H1 (cell line): ENCODE results near the gene RICTOR. TPM values are rescaled to one million over a fixed set of nuclear protein-coding genes. Genes with fewer than 3 reads are reported as not detected.

ENCODE experiments used
- CTCF ChIA-PET: fragments of 300-600 bp; sonication (Branson Sonifier 250); formaldehyde crosslinking; loops from one replicate; lab custom pipeline; 2021; ENCODE audit not compliant: partially characterized antibody; lab: Charles Lee
- POLR2A ChIA-PET: fragments of 300-600 bp; sonication (Branson Sonifier 250); formaldehyde crosslinking; loops from one replicate; lab custom pipeline; 2021; ENCODE audit warnings: inconsistent platforms; ENCODE audit not compliant: partially characterized antibody; lab: Charles Lee
- DNase-seq, 2 experiments: peaks; one replicate each; pipeline versions ENCODE4 v3.0.0 to v3.0.0-alpha.2; 2010 to 2022; ENCODE audit warnings: low spot score in 2 of 2, low read depth in 1 of 2, mixed read lengths in 1 of 2
- FAIRE-seq: peaks from 2 replicates; lab custom pipeline; 2011; peaks lifted over from hg19 to GRCh38; lab: Jason Lieb, UNC
- H2AFZ ChIP-seq: 2 replicates; pipeline ENCODE4 v1.8.1; 2012; ENCODE audit warnings: low read length, inconsistent platforms
- H2AK5ac ChIP-seq: 2 replicates; pipeline ENCODE4 v1.6.1; 2013; ENCODE audit warnings: low read depth, low read length
- H2BK120ac ChIP-seq: replicated peaks from 2 replicates; pipeline ENCODE3; 2013; ENCODE audit warnings: low read depth, low read length, inconsistent platforms
- H2BK12ac ChIP-seq: 2 replicates; pipeline ENCODE4 v1.6.1; 2013; ENCODE audit warnings: low read depth, low read length
- H2BK15ac ChIP-seq: 2 replicates; pipeline ENCODE4 v1.6.1; 2013; ENCODE audit warnings: low read length
- H2BK20ac ChIP-seq: 2 replicates; pipeline ENCODE4 v1.6.1; 2013; ENCODE audit warnings: low read length
- H2BK5ac ChIP-seq: 2 replicates; pipeline ENCODE4 v1.6.1; 2013; ENCODE audit warnings: low read depth, low read length
- H3K14ac ChIP-seq: 2 replicates; pipeline ENCODE4 v1.6.1; 2013; ENCODE audit warnings: inconsistent platforms; ENCODE audit not compliant: insufficient read length
- H3K18ac ChIP-seq: 2 replicates; pipeline ENCODE4 v1.6.1; 2013; ENCODE audit warnings: low read length; ENCODE audit errors: extremely low read depth
- H3K23ac ChIP-seq: 2 replicates; pipeline ENCODE4 v1.6.1; 2013; ENCODE audit warnings: inconsistent platforms; ENCODE audit not compliant: insufficient read length
- H3K23me2 ChIP-seq: 2 replicates; pipeline ENCODE4 v1.6.1; 2013; ENCODE audit warnings: low read depth, low read length
- H3K27ac ChIP-seq: 2 replicates; pipeline ENCODE4 v1.6.1; 2011; ENCODE audit warnings: low read depth, low read length, inconsistent platforms
- H3K27me3 ChIP-seq, 4 experiments: replicated peaks in 1 of 4; 1 replicate in 1 of 4; 2 replicates in 3 of 4; pipeline versions ENCODE4 v1.6.1 to v1.8.1; 2011 to 2013; ENCODE audit warnings: low read length in 3 of 4, mild to moderate bottlenecking in 3 of 4, inconsistent platforms in 2 of 4, mixed read lengths in 2 of 4, moderate library complexity in 1 of 4; ENCODE audit not compliant: control insufficient read depth in 3 of 4, insufficient read depth in 3 of 4; ENCODE audit errors: extremely low read depth in 1 of 4
- H3K36me3 ChIP-seq, 4 experiments: 2 replicates each; pipeline versions ENCODE4 v1.6.1 to v1.8.1; 2011 to 2013; ENCODE audit warnings: mild to moderate bottlenecking in 4 of 4, low read length in 3 of 4, moderate library complexity in 2 of 4, control low read depth in 1 of 4, inconsistent platforms in 1 of 4; ENCODE audit not compliant: insufficient read depth in 4 of 4, control insufficient read depth in 2 of 4
- H3K4ac ChIP-seq: replicated peaks from 2 replicates; pipeline ENCODE3; 2013; ENCODE audit warnings: low read length, low read depth, mixed read lengths, inconsistent platforms; ENCODE audit not compliant: insufficient read length
- H3K4me1 ChIP-seq, 4 experiments: replicated peaks in 1 of 4; 1 replicate in 1 of 4; 2 replicates in 3 of 4; pipeline versions ENCODE4 v1.6.1 to v1.8.1; 2011 to 2013; ENCODE audit warnings: low read length in 3 of 4, inconsistent platforms in 2 of 4, mixed read lengths in 1 of 4; ENCODE audit not compliant: insufficient read depth in 4 of 4, control insufficient read depth in 3 of 4
- H3K4me2 ChIP-seq, 2 experiments: 2 replicates each; pipeline versions ENCODE4 v1.6.1 to v1.8.1; 2011 to 2013; ENCODE audit warnings: low read depth in 2 of 2, low read length in 2 of 2, control low read depth in 1 of 2, inconsistent platforms in 1 of 2, mild to moderate bottlenecking in 1 of 2; ENCODE audit not compliant: insufficient read depth in 1 of 2
- H3K4me3 ChIP-seq, 4 experiments: fragments of 200-600, 300-600 bp in 1 of 4; sonication (generic), shearing (Covaris generic), sonication (Bioruptor Twin) in 1 of 4; 2 replicates each; pipeline versions ENCODE4 v1.5.1 to v1.8.1; 2011 to 2016; ENCODE audit warnings: low read length in 4 of 4, low read depth in 3 of 4, control low read depth in 2 of 4, inconsistent platforms in 2 of 4, mild to moderate bottlenecking in 2 of 4, mixed read lengths in 1 of 4, moderate library complexity in 1 of 4; ENCODE audit not compliant: insufficient read depth in 2 of 4; ENCODE audit errors: extremely low read depth in 1 of 4
- H3K56ac ChIP-seq: replicated peaks from 2 replicates; pipeline ENCODE3; 2013; ENCODE audit warnings: low read depth, mild to moderate bottlenecking, mixed read lengths, low read length, inconsistent platforms; ENCODE audit not compliant: insufficient read length
- H3K79me1 ChIP-seq: 2 replicates; pipeline ENCODE4 v1.6.1; 2013; ENCODE audit warnings: low read depth, low read length, control low read depth
- H3K79me2 ChIP-seq, 2 experiments: 2 replicates each; pipeline versions ENCODE4 v1.6.1 to v1.8.1; 2012 to 2013; ENCODE audit warnings: low read length in 2 of 2, mild to moderate bottlenecking in 2 of 2, inconsistent platforms in 1 of 2; ENCODE audit not compliant: insufficient read depth in 2 of 2, control insufficient read depth in 1 of 2
- H3K9ac ChIP-seq, 4 experiments: replicated peaks in 1 of 4; 1 replicate in 1 of 4; 2 replicates in 3 of 4; pipeline versions ENCODE4 v1.6.1 to v1.8.1; 2011 to 2013; ENCODE audit warnings: low read depth in 3 of 4, low read length in 3 of 4, control low read depth in 2 of 4, mild to moderate bottlenecking in 2 of 4, moderate library complexity in 2 of 4, inconsistent platforms in 1 of 4; ENCODE audit errors: extremely low read depth in 1 of 4
- H3K9me3 ChIP-seq, 2 experiments: 2 replicates each; pipeline versions ENCODE4 v1.6.1 to v1.8.1; 2012 to 2013; ENCODE audit warnings: mild to moderate bottlenecking in 2 of 2, moderate library complexity in 2 of 2, control low read depth in 1 of 2, inconsistent platforms in 1 of 2, low read depth in 1 of 2, low read length in 1 of 2, mixed read lengths in 1 of 2; ENCODE audit not compliant: insufficient read depth in 2 of 2
- H4K20me1 ChIP-seq, 2 experiments: replicated peaks in 1 of 2; 2 replicates each; pipeline versions ENCODE3 to v1.8.1; 2011 to 2013; ENCODE audit warnings: inconsistent platforms in 2 of 2, low read length in 2 of 2, mild to moderate bottlenecking in 1 of 2; ENCODE audit not compliant: insufficient read depth in 2 of 2, control insufficient read depth in 1 of 2
- H4K5ac ChIP-seq: 2 replicates; pipeline ENCODE4 v1.6.1; 2013; ENCODE audit warnings: low read length, low read depth, mixed read lengths, inconsistent platforms; ENCODE audit not compliant: insufficient read length
- H4K8ac ChIP-seq: 2 replicates; pipeline ENCODE4 v1.8.0; 2013; ENCODE audit warnings: mild to moderate bottlenecking, moderate library complexity, low read length, inconsistent platforms; ENCODE audit not compliant: insufficient read depth; ENCODE audit errors: extremely low read depth
- H4K91ac ChIP-seq: replicated peaks from 2 replicates; pipeline ENCODE3; 2013; ENCODE audit warnings: low read length, mixed read lengths, inconsistent platforms; ENCODE audit not compliant: insufficient read length
- BRCA1 ChIP-seq: IDR thresholded peaks from 2 replicates; pipeline ENCODE4 v1.6.1; 2012; ENCODE audit warnings: low read depth, low read length, improper control_type of control experiment
- HDAC6 ChIP-seq: IDR thresholded peaks from one replicate; pipeline ENCODE4 v1.7.1; 2012; ENCODE audit warnings: low read depth, mild to moderate bottlenecking, inconsistent platforms, low read length, moderate library complexity
- TAF1 ChIP-seq: IDR thresholded peaks from 2 replicates; pipeline ENCODE4 v1.6.1; 2011; ENCODE audit warnings: mild to moderate bottlenecking, low read depth, low read length
- WGBS, 2 experiments: shearing (Covaris generic) in 1 of 2; methylation state at CpG; one replicate each; pipeline versions ENCODE4 v1.1.6 to v1.1.7; 2013 to 2015; ENCODE audit warnings: low lambda C conversion rate in 2 of 2, mixed read lengths in 2 of 2, inconsistent platforms in 1 of 2, low coverage in 1 of 2, missing lambda C conversion rate in 1 of 2; ENCODE audit not compliant: insufficient replicate concordance in 2 of 2, insufficient coverage in 1 of 2, insufficient read length in 1 of 2; ENCODE audit errors: extremely low coverage in 1 of 2, missing lambda C conversion rate in 1 of 2; 5-methylcytosine and 5-hydroxymethylcytosine counted together
- polyA plus RNA-seq, 7 experiments: library from polyadenylated mRNA; depleted of rRNA in 3 of 7; stranded (reverse) in 5 of 7; unstranded in 2 of 7; fragments of >200 nt in 5 of 7; fragments of 200-250 nt in 2 of 7; gene quantifications; 1 replicate in 5 of 7; 2 replicates in 1 of 7; 4 replicates in 1 of 7; pipeline versions ENCODE4 v1.2.1 to v1.2.3, GENCODE V29; 2011 to 2013; ENCODE audit warnings: missing spikeins in 2 of 7, mixed read lengths in 2 of 7
- total RNA-seq: library from RNA; stranded (reverse); fragmentation: NEBNext Ultra II Directional; extraction: Animal tissue kit (Norgen Biotek cat#: 25700); gene quantifications from 2 replicates; pipeline ENCODE4 v1.2.1, GENCODE V29; 2021

Gene RICTOR
- total and polyA plus RNA-seq, 2 of the 8 experiments (the other 6 are each of a cell fraction or from before 2014, with no cell fraction given), result 4.3 to 26.6 TPM

DNA sequence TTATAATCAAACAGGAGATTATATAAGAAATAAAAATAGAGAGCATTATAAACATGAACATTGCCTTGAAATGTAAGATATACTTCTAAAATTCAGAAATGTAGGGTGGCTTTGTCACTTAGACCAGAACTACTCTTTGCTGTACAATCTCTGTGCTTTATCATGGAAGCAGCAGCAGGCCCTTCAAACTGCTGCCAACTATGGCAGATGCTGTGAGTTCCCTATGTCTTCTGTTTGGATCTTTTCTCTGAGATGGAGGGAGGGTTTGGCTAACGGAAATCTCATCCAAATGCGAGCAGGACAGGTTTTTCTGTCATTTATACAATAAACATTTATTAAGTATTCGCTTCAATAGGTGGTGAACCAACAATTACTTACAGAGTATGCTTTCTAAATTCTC lies 34.8 kb upstream of the RICTOR start:
- no peak overlapping the region for H2AFZ ChIP-seq
- no peak for FAIRE-seq
- H3K23ac ChIP-seq, result no peak overlapping the region
- TF ChIP-seq HDAC6, result no peak
- no peak for TF ChIP-seq BRCA1
- no peak for TF ChIP-seq TAF1

More for the DNA sequence above, 34.8 kb upstream of the RICTOR start:
- no peak overlapping the region for H2BK20ac ChIP-seq
- no peak overlapping the region for H3K18ac ChIP-seq
- no peaks in the 10 kb centered on the region for H3K9me3 ChIP-seq
- DNase-seq, result no peak
- no peak overlapping the region for H2AK5ac ChIP-seq
- H2BK120ac ChIP-seq, result no peak overlapping the region
- H3K4me1 ChIP-seq, result no peaks in the 10 kb centered on the region
- H3K27ac ChIP-seq, result no peak overlapping the region
- no peak overlapping the region for H3K56ac ChIP-seq
- H3K27me3 ChIP-seq, result no peaks in the 10 kb centered on the region
- H3K36me3 ChIP-seq, result no peaks in the 10 kb centered on the region
- ChIA-PET CTCF (no interaction called here), POLR2A (no interaction called here)
- H2BK15ac ChIP-seq, result no peak overlapping the region
- no peaks in the 10 kb centered on the region for H4K20me1 ChIP-seq
- no peak overlapping the region for H4K8ac ChIP-seq
- 88% methylated on average over 3 of the region's 3 CpGs; no CpG with 5 or more reads in 1 of the 2 experiments for WGBS, 2 experiments
- H3K79me1 ChIP-seq, result no peaks in the 10 kb centered on the region
- no peak overlapping the region for H3K9ac ChIP-seq
- H3K79me2 ChIP-seq, result no peaks in the 10 kb centered on the region
- no peak overlapping the region for H2BK5ac ChIP-seq
- H3K4me2 ChIP-seq, result no peak overlapping the region
- H3K23me2 ChIP-seq, result no peaks in the 10 kb centered on the region
- no peak overlapping the region for H3K14ac ChIP-seq
- no peak overlapping the region for H3K4ac ChIP-seq
- no peak overlapping the region for H3K4me3 ChIP-seq
- H4K5ac ChIP-seq, result no peak overlapping the region
- no peak overlapping the region for H2BK12ac ChIP-seq
- no peak overlapping the region for H4K91ac ChIP-seq
